ENCODE data around the gene TSACC.

The TSACC gene

GRCh38 chr1:156308078-156308477 is 30.2 kb upstream of the TSACC start:
- TF ChIP-seq REST (IDR thresholded peaks at IDR 0.05; ENCODE audit: insufficient read depth in 1 of 2, low read depth in 2 of 2, low read length in 2 of 2) = no peak
- no peak for TF ChIP-seq FOXP2 (optimal IDR thresholded peaks at IDR 0.05; ENCODE audit: borderline replicate concordance, extremely low read depth, extremely low read length, insufficient read depth)
- TF ChIP-seq POLR2AphosphoS5 (IDR thresholded peaks at IDR 0.05; ENCODE audit: low read depth, low read length) = no peak
- no peak for TF ChIP-seq TAF1 (IDR thresholded peaks at IDR 0.05; ENCODE audit: borderline replicate concordance, insufficient read depth, low read length)
- no peak for TF ChIP-seq SIN3A (IDR thresholded peaks at IDR 0.05; ENCODE audit: borderline replicate concordance, insufficient read depth, low read length)

- TF ChIP-seq REST (IDR thresholded peaks at IDR 0.05; ENCODE audit: insufficient read depth in 1 of 2, low read depth in 2 of 2, low read length in 2 of 2) (no peak), POLR2AphosphoS5 (IDR thresholded peaks at IDR 0.05; ENCODE audit: low read depth, low read length) (peak; percentile 31)
Observed at GRCh38 chr1:156310962-156311361, 27.4 kb upstream of the TSACC start.

- TF ChIP-seq SIN3A (IDR thresholded peaks at IDR 0.05; ENCODE audit: borderline replicate concordance, insufficient read depth, low read length) (no peak), POLR2AphosphoS5 (IDR thresholded peaks at IDR 0.05; ENCODE audit: low read depth, low read length) (no peak), FOXP2 (optimal IDR thresholded peaks at IDR 0.05; ENCODE audit: borderline replicate concordance, extremely low read depth, extremely low read length, insufficient read depth) (no peak), TAF1 (IDR thresholded peaks at IDR 0.05; ENCODE audit: borderline replicate concordance, insufficient read depth, low read length) (no peak), REST (IDR thresholded peaks at IDR 0.05; ENCODE audit: insufficient read depth in 1 of 2, low read depth in 2 of 2, low read length in 2 of 2) (no peak)
Observed at GRCh38 chr1:156316909-156317308, 21.4 kb upstream of the TSACC start.

GRCh38 chr1:156319664-156320063 is 18.7 kb upstream of the TSACC start:
- TF ChIP-seq FOXP2 (optimal IDR thresholded peaks at IDR 0.05; ENCODE audit: borderline replicate concordance, extremely low read depth, extremely low read length, insufficient read depth) (no peak), SIN3A (IDR thresholded peaks at IDR 0.05; ENCODE audit: borderline replicate concordance, insufficient read depth, low read length) (no peak), TAF1 (IDR thresholded peaks at IDR 0.05; ENCODE audit: borderline replicate concordance, insufficient read depth, low read length) (no peak), REST (IDR thresholded peaks at IDR 0.05; ENCODE audit: insufficient read depth in 1 of 2, low read depth in 2 of 2, low read length in 2 of 2) (no peak), POLR2AphosphoS5 (IDR thresholded peaks at IDR 0.05; ENCODE audit: low read depth, low read length) (no peak)

- no peak for TF ChIP-seq TAF1 (IDR thresholded peaks at IDR 0.05; ENCODE audit: borderline replicate concordance, insufficient read depth, low read length)
- TF ChIP-seq FOXP2 (optimal IDR thresholded peaks at IDR 0.05; ENCODE audit: borderline replicate concordance, extremely low read depth, extremely low read length, insufficient read depth) = no peak
- TF ChIP-seq SIN3A (IDR thresholded peaks at IDR 0.05; ENCODE audit: borderline replicate concordance, insufficient read depth, low read length) = no peak
- TF ChIP-seq REST (IDR thresholded peaks at IDR 0.05; ENCODE audit: insufficient read depth in 1 of 2, low read depth in 2 of 2, low read length in 2 of 2) = no peak
- TF ChIP-seq POLR2AphosphoS5 (IDR thresholded peaks at IDR 0.05; ENCODE audit: low read depth, low read length) = no peak
Observed at GRCh38 chr1:156320560-156320959, 17.8 kb upstream of the TSACC start.

Data from PFSK-1 (cell line).